GM23248 (cell line): ENCODE results near the gene ASF1B. TPM values are rescaled to one million over a fixed set of nuclear protein-coding genes. Genes with fewer than 3 reads are reported as not detected.

Experiments used
- DNase-seq: peaks from one replicate; pipeline ENCODE4 v3.0.0-alpha.2; 2015
- H2AFZ ChIP-seq: fragments of 200-600 bp; sonication (generic); 2 replicates; pipeline ENCODE4 v1.6.1; 2016; ENCODE audit warnings: antibody characterized with exemption
- H3F3A ChIP-seq: fragments of 200-600 bp; sonication (generic); 2 replicates; pipeline ENCODE4 v1.6.1; 2016; ENCODE audit warnings: mild to moderate bottlenecking, antibody characterized with exemption, mixed run types; ENCODE audit not compliant: insufficient read depth
- H3K27ac ChIP-seq: fragments of 200-600 bp; sonication (generic); 2 replicates; pipeline ENCODE4 v1.5.1; 2016; ENCODE audit warnings: mild to moderate bottlenecking
- H3K27me3 ChIP-seq: fragments of 200-600 bp; sonication (generic); replicated peaks from 2 replicates; pipeline ENCODE4 v1.6.1; 2016; ENCODE audit warnings: mild to moderate bottlenecking; ENCODE audit not compliant: insufficient read depth
- H3K36me3 ChIP-seq: fragments of 200-600 bp; sonication (generic); 2 replicates; pipeline ENCODE4 v1.6.1; 2016; ENCODE audit warnings: low read depth, mild to moderate bottlenecking
- H3K4me1 ChIP-seq: fragments of 200-600 bp; sonication (generic); 2 replicates; pipeline ENCODE4 v1.6.1; 2016; ENCODE audit warnings: mild to moderate bottlenecking; ENCODE audit not compliant: insufficient read depth
- H3K4me2 ChIP-seq: fragments of 200-600 bp; sonication (generic); one replicate; pipeline ENCODE4 v1.6.1; 2016; ENCODE audit warnings: mild to moderate bottlenecking; ENCODE audit not compliant: unreplicated experiment
- H3K4me3 ChIP-seq: fragments of 200-600 bp; sonication (generic); 2 replicates; pipeline ENCODE4 v1.5.1; 2016; ENCODE audit warnings: mild to moderate bottlenecking
- H3K79me2 ChIP-seq: fragments of 200-600 bp; sonication (generic); 2 replicates; pipeline ENCODE4 v1.6.1; 2016; ENCODE audit warnings: mild to moderate bottlenecking; ENCODE audit not compliant: insufficient read depth
- H3K9ac ChIP-seq: fragments of 200-600 bp; sonication (generic); 2 replicates; pipeline ENCODE4 v1.6.1; 2016; ENCODE audit warnings: mild to moderate bottlenecking
- H3K9me2 ChIP-seq: fragments of 200-600 bp; sonication (generic); 2 replicates; pipeline ENCODE4 v1.6.1; 2016; ENCODE audit warnings: mixed run types, mild to moderate bottlenecking, moderate library complexity; ENCODE audit not compliant: insufficient read depth
- H3K9me3 ChIP-seq: fragments of 200-600 bp; sonication (generic); one replicate; pipeline ENCODE4 v1.6.1; 2017; ENCODE audit warnings: low read depth
- H4K20me1 ChIP-seq: fragments of 200-600 bp; sonication (generic); 2 replicates; pipeline ENCODE4 v1.6.0; 2016; ENCODE audit not compliant: insufficient read depth
- EZH2 ChIP-seq: fragments of 200-600 bp; sonication (generic); IDR thresholded peaks from 2 replicates; pipeline ENCODE4 v1.6.1; 2018; ENCODE audit warnings: antibody characterized with exemption, mild to moderate bottlenecking; ENCODE audit not compliant: insufficient read depth, poor library complexity, severe bottlenecking
- EZH2phosphoT487 ChIP-seq: fragments of 200-600 bp; sonication (generic); IDR thresholded peaks from 2 replicates; pipeline ENCODE4 v1.6.1; 2018; ENCODE audit warnings: antibody characterized with exemption, moderate library complexity, mild to moderate bottlenecking, low read depth; ENCODE audit not compliant: insufficient read depth
- WGBS, 2 experiments: methylation state at CpG; one replicate each; pipeline ENCODE4 v1.1.6; 2015 to 2017; ENCODE audit warnings: low lambda C conversion rate in 2 of 2, low coverage in 1 of 2; ENCODE audit errors: missing lambda C conversion rate in 2 of 2; 5-methylcytosine and 5-hydroxymethylcytosine counted together
- in situ Hi-C: fragments of 300-500 bp; cut with MboI; formaldehyde crosslinking; loops from 2 replicates; pipeline ENCODE4 v1.15.0; 2020
- polyA plus RNA-seq: library from polyadenylated mRNA; unstranded; fragments of >200 nt; fragmentation: Nextera tagmentation; extraction: Ambion mirVana; gene quantifications from 2 replicates; pipeline ENCODE4 v1.2.1, GENCODE V29; 2016
- total RNA-seq: library from RNA; depleted of rRNA; stranded (reverse); fragments of >200 nt; shearing (Covaris generic); gene quantifications from 2 replicates; pipeline ENCODE4 v1.2.3, GENCODE V29; 2014

The ASF1B gene
- total and polyA plus RNA-seq, 2 experiments from 2014 or later, result 11.2 to 19.0 TPM

- no peak overlapping the region for H3K9ac ChIP-seq
- H3K4me3 ChIP-seq, result no peak overlapping the region
- no peak for DNase-seq
- no peaks in the 10 kb centered on the region for H3K36me3 ChIP-seq
- no peak for TF ChIP-seq EZH2
- TF ChIP-seq EZH2phosphoT487, result no peak
- H3K4me1 ChIP-seq, result no peaks in the 10 kb centered on the region
- in situ Hi-C loops, result no loop called here
- H3K79me2 ChIP-seq, result no peaks in the 10 kb centered on the region
- no peaks in the 10 kb centered on the region for H3F3A ChIP-seq
- H3K27ac ChIP-seq, result no peak overlapping the region
- H4K20me1 ChIP-seq, result no peaks in the 10 kb centered on the region
- H3K27me3 ChIP-seq, result no peaks in the 10 kb centered on the region
- 97 to 98% methylated on average over 37 to 38 of the region's 38 CpGs for WGBS, 2 experiments
- H3K9me2 ChIP-seq, result no peaks in the 10 kb centered on the region
- no peaks in the 10 kb centered on the region for H3K9me3 ChIP-seq
- H3K4me2 ChIP-seq, result no peak overlapping the region
- H2AFZ ChIP-seq, result no peak overlapping the region
Measured at GRCh38 chr19:14162871-14163297, 26.5 kb upstream of the ASF1B start.

- H3K4me3 ChIP-seq, result no peak overlapping the region
- no peaks in the 10 kb centered on the region for H3K36me3 ChIP-seq
- no peak overlapping the region for H3K27ac ChIP-seq
- H3K27me3 ChIP-seq, result no peaks in the 10 kb centered on the region
- H2AFZ ChIP-seq, result no peak overlapping the region
- no peaks in the 10 kb centered on the region for H3K4me1 ChIP-seq
- no peak overlapping the region for H3K9ac ChIP-seq
- 92 to 94% methylated on average over 10 to 19 of the region's 19 CpGs for WGBS, 2 experiments
- TF ChIP-seq EZH2phosphoT487 (no peak), EZH2 (no peak)
- no peaks in the 10 kb centered on the region for H3K79me2 ChIP-seq
- no peaks in the 10 kb centered on the region for H4K20me1 ChIP-seq
- no peak for DNase-seq
- no peaks in the 10 kb centered on the region for H3K9me3 ChIP-seq
- no peaks in the 10 kb centered on the region for H3F3A ChIP-seq
- H3K9me2 ChIP-seq, result no peaks in the 10 kb centered on the region
- in situ Hi-C loops, result no loop called here
- H3K4me2 ChIP-seq, result no peak overlapping the region
Measured at GRCh38 chr19:14161305-14161704, 24.9 kb upstream of the ASF1B start.

GRCh38 chr19:14160017-14160703, 23.8 kb upstream of the ASF1B start:
- no peaks in the 10 kb centered on the region for H4K20me1 ChIP-seq
- no peak for TF ChIP-seq EZH2
- TF ChIP-seq EZH2phosphoT487, result no peak
- no peak for DNase-seq
- no peaks in the 10 kb centered on the region for H3K4me1 ChIP-seq
- H3F3A ChIP-seq, result no peaks in the 10 kb centered on the region
- no peak overlapping the region for H3K4me2 ChIP-seq
- H3K9me3 ChIP-seq, result no peaks in the 10 kb centered on the region
- H2AFZ ChIP-seq, result no peak overlapping the region
- in situ Hi-C loops, result no loop called here
- H3K9me2 ChIP-seq, result no peaks in the 10 kb centered on the region
- H3K36me3 ChIP-seq, result no peaks in the 10 kb centered on the region
- H3K79me2 ChIP-seq, result no peaks in the 10 kb centered on the region
- no peak overlapping the region for H3K27ac ChIP-seq
- H3K4me3 ChIP-seq, result no peak overlapping the region
- H3K27me3 ChIP-seq, result no peaks in the 10 kb centered on the region
- WGBS, 2 experiments, result 82 to 86% methylated on average over 22 to 25 of the region's 25 CpGs
- no peak overlapping the region for H3K9ac ChIP-seq

GRCh38 chr19:14159059-14159458, 22.7 kb upstream of the ASF1B start:
- no peaks in the 10 kb centered on the region for H3K9me3 ChIP-seq
- no peak overlapping the region for H3K4me3 ChIP-seq
- no peak overlapping the region for H2AFZ ChIP-seq
- TF ChIP-seq EZH2 (no peak), EZH2phosphoT487 (no peak)
- no peaks in the 10 kb centered on the region for H3K4me1 ChIP-seq
- H3K27ac ChIP-seq, result no peak overlapping the region
- H4K20me1 ChIP-seq, result no peaks in the 10 kb centered on the region
- no peak overlapping the region for H3K4me2 ChIP-seq
- H3K9ac ChIP-seq, result no peak overlapping the region
- H3K27me3 ChIP-seq, result no peaks in the 10 kb centered on the region
- 62 to 77% methylated on average over 11 to 12 of the region's 12 CpGs for WGBS, 2 experiments
- no peaks in the 10 kb centered on the region for H3K79me2 ChIP-seq
- H3K36me3 ChIP-seq, result no peaks in the 10 kb centered on the region
- in situ Hi-C loops, result no loop called here
- no peak for DNase-seq
- H3F3A ChIP-seq, result no peaks in the 10 kb centered on the region
- H3K9me2 ChIP-seq, result no peaks in the 10 kb centered on the region
